Astrocyte of the cerebellum (primary cell): Measurements from ENCODE around the gene PSMD9.
"Not testable (repeated sequence)": the region's sequence is repeated elsewhere in the genome, so short reads cannot be mapped to it uniquely, and the experiment has no call there.

Experiments used
- DNase-seq: peaks from one replicate; pipeline ENCODE4 v3.0.0-alpha.2; 2011; ENCODE audit warnings: low read depth
- H3K4me3 ChIP-seq: 2 replicates; pipeline ENCODE4 v1.5.1; 2011; ENCODE audit warnings: mild to moderate bottlenecking, low read depth, low read length, moderate library complexity
- in situ Hi-C: cut with HindIII; loops from 2 replicates; pipeline ENCODE4 v1.10.0; 2017; ENCODE audit warnings: low sequenced_read_pairs
- TF ChIP-seq, protein P1 (sequence below): IDR thresholded peaks from 2 replicates; pipeline ENCODE4 v1.5.1; 2012; ENCODE audit warnings: low read length, low read depth, moderate library complexity, mild to moderate bottlenecking; ENCODE audit errors: missing control alignments

PSMD9 gene

GRCh38 chr12:121860257-121860656, 28.3 kb upstream of the PSMD9 start:
- in situ Hi-C loops, result no loop called here
- H3K4me3 ChIP-seq, result no peak overlapping the region
- no peak for DNase-seq
- TF ChIP-seq, protein P1, sequence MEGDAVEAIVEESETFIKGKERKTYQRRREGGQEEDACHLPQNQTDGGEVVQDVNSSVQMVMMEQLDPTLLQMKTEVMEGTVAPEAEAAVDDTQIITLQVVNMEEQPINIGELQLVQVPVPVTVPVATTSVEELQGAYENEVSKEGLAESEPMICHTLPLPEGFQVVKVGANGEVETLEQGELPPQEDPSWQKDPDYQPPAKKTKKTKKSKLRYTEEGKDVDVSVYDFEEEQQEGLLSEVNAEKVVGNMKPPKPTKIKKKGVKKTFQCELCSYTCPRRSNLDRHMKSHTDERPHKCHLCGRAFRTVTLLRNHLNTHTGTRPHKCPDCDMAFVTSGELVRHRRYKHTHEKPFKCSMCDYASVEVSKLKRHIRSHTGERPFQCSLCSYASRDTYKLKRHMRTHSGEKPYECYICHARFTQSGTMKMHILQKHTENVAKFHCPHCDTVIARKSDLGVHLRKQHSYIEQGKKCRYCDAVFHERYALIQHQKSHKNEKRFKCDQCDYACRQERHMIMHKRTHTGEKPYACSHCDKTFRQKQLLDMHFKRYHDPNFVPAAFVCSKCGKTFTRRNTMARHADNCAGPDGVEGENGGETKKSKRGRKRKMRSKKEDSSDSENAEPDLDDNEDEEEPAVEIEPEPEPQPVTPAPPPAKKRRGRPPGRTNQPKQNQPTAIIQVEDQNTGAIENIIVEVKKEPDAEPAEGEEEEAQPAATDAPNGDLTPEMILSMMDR, result no peak

- in situ Hi-C loops, DNase-seq, H3K4me3 ChIP-seq: not testable (repeated sequence)
Observed at GRCh38 chr12:121860699-121861098, 27.9 kb upstream of the PSMD9 start.

DNA sequence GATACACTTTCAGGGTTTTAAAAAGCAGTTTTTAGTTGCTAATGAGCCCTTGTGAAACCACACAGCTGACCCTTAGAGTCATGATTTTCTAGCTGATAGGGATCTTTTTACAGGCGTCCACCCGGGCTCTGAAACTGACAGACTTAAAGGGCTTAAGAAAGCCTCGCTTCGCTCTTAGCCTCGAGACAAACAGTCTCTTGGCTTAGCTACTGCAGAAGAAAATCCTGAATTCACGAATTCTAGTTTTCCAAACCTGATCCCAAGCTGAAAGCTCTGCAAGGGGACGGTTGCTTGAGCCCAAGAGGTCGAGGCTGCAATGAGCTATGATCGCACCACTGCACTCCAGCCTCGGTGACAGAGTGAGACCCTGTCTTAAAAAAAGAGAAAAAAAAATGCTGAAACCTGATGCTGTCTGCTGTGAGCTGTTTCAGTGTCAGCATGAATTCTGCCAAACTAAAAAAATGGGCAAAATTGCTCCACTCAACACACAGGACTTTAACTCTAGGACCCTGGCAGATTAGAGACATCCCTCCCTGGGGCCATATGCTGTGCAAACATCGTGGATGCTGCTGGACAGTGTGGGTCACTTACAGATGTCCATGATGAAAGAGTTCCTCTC, 26.8 kb upstream of the PSMD9 start:
- TF ChIP-seq, protein P1, result no peak
- in situ Hi-C loops, result no loop called here
- no peak overlapping the region for H3K4me3 ChIP-seq
- DNase-seq, result no peak

- no peak overlapping the region for H3K4me3 ChIP-seq
- in situ Hi-C loops, result no loop called here
- TF ChIP-seq, protein P1, result no peak
- DNase-seq, result no peak
Observed at GRCh38 chr12:121866331-121866730, 22.3 kb upstream of the PSMD9 start.

GRCh38 chr12:121869229-121869628, 19.4 kb upstream of the PSMD9 start:
- DNase-seq, in situ Hi-C loops, H3K4me3 ChIP-seq: not testable (repeated sequence)

GRCh38 chr12:121871467-121871866, 17.1 kb upstream of the PSMD9 start:
- no peak overlapping the region for H3K4me3 ChIP-seq
- DNase-seq, result no peak
- TF ChIP-seq, protein P1, result no peak
- in situ Hi-C loops, result no loop called here

DNA sequence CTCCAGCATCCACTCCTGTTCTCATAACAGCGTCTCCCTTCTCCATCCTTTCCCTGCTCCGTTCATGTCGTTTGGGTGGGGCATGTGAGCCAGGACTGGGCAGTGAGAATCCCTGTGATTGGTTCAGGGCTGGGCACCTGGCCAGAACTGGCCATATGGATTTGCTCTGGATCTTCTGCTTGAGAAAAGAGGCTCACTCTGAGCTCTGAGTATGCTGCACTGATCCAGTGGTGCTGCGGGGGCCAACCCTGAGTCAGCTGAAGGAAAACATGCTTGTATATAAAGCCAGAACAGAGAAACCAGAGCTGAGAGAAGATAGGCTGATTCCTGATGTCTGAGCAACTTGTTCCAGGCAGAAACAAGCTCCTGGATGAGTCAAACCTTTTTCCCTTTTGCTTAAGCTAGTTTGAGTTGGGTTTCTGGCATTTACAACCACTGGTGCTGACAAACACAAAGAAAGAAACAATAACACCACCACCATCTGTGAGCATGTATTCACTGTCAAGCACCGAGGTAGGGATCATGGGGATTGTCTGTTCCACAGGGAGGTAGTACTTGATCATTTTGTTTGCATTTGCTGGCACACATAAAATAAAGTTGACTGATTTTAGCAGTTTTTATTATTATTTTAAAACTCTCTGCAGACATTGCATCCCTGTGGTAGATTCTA, 15.9 kb upstream of the PSMD9 start:
- H3K4me3 ChIP-seq, result no peak overlapping the region
- TF ChIP-seq, protein P1, result no peak
- in situ Hi-C loops, result no loop called here
- peak; percentile 47 for DNase-seq
